IMR-90 (cell line): Measurements from ENCODE around the gene TMEM82. TPM values are rescaled to one million over a fixed set of nuclear protein-coding genes. Genes with fewer than 3 reads are reported as not detected.

ENCODE experiments used
- ATAC-seq: fragments of 200-7000 bp; cut with Tn5 transposase; 2 replicates; pipeline ENCODE4 v1.9.1; 2020; ENCODE audit warnings: low read depth, mild to moderate bottlenecking, moderate library complexity
- BruUV-seq: library from RNA; stranded (reverse); fragments of 400-500 nt; replicated peaks from 2 replicates; lab custom pipeline; 2021; lab: Mats Ljungman, UMichigan
- CTCF ChIA-PET: fragments of 300-600 bp; formaldehyde crosslinking; extraction: SDS; loops from one replicate; lab custom pipeline; 2021; ENCODE audit warnings: antibody characterized with exemption; lab: Yijun Ruan, JAX
- POLR2A ChIA-PET: fragments of 300-600 bp; sonication (Branson Sonifier 250); formaldehyde crosslinking; loops from one replicate; lab custom pipeline; 2022; ENCODE audit warnings: antibody characterized with exemption; ENCODE audit not compliant: unreplicated experiment; lab: Charles Lee
- DNase-seq: peaks from one replicate; pipeline ENCODE4 v3.0.0; 2013
- H2AFZ ChIP-seq: replicated peaks from 2 replicates; pipeline ENCODE3; 2013; ENCODE audit warnings: low read length, mild to moderate bottlenecking; ENCODE audit not compliant: poor library complexity
- H2AK5ac ChIP-seq: 2 replicates; pipeline ENCODE4 v1.6.1; 2013; ENCODE audit warnings: low read depth, low read length, inconsistent platforms
- H2AK9ac ChIP-seq: replicated peaks from 2 replicates; pipeline ENCODE3; 2013; ENCODE audit warnings: mild to moderate bottlenecking, low read depth, low read length, moderate library complexity; ENCODE audit not compliant: poor library complexity
- H2BK120ac ChIP-seq: 2 replicates; pipeline ENCODE4 v1.6.1; 2013; ENCODE audit warnings: low read depth, low read length, inconsistent platforms
- H2BK15ac ChIP-seq: 3 replicates; pipeline ENCODE4 v1.6.1; 2013; ENCODE audit warnings: low read depth, low read length, inconsistent platforms
- H2BK20ac ChIP-seq: 2 replicates; pipeline ENCODE4 v1.6.1; 2013; ENCODE audit warnings: low read depth, mild to moderate bottlenecking, inconsistent platforms, low read length, moderate library complexity
- H2BK5ac ChIP-seq: 2 replicates; pipeline ENCODE4 v1.6.1; 2013; ENCODE audit warnings: mild to moderate bottlenecking, low read depth, low read length, inconsistent platforms; ENCODE audit not compliant: poor library complexity, severe bottlenecking
- H3K14ac ChIP-seq: replicated peaks from 2 replicates; pipeline ENCODE4 v1.6.1; 2013; ENCODE audit warnings: low read depth, low read length, inconsistent platforms
- H3K18ac ChIP-seq: 2 replicates; pipeline ENCODE4 v1.6.1; 2013; ENCODE audit warnings: low read depth, low read length, control low read depth
- H3K23ac ChIP-seq: 2 replicates; pipeline ENCODE4 v1.6.1; 2013; ENCODE audit warnings: low read depth, low read length, inconsistent platforms
- H3K27ac ChIP-seq: 2 replicates; pipeline ENCODE4 v1.5.1; 2013; ENCODE audit warnings: mild to moderate bottlenecking, control low read depth, low read length; ENCODE audit not compliant: insufficient read depth
- H3K27me3 ChIP-seq: 2 replicates; pipeline ENCODE4 v1.6.1; 2013; ENCODE audit warnings: low read length; ENCODE audit not compliant: control insufficient read depth, insufficient read depth
- H3K36me3 ChIP-seq: 2 replicates; pipeline ENCODE4 v1.6.1; 2013; ENCODE audit warnings: low read length, mixed read lengths; ENCODE audit not compliant: control insufficient read depth, insufficient read depth
- H3K4ac ChIP-seq: 2 replicates; pipeline ENCODE4 v1.6.1; 2013; ENCODE audit warnings: low read depth, low read length, inconsistent platforms
- H3K4me1 ChIP-seq: 2 replicates; pipeline ENCODE4 v1.6.1; 2013; ENCODE audit warnings: low read length, mixed read lengths; ENCODE audit not compliant: control insufficient read depth, insufficient read depth
- H3K4me2 ChIP-seq: 2 replicates; pipeline ENCODE4 v1.6.1; 2013; ENCODE audit warnings: low read depth, mild to moderate bottlenecking, control low read depth, low read length, moderate library complexity
- H3K4me3 ChIP-seq: 2 replicates; pipeline ENCODE4 v1.5.1; 2013; ENCODE audit warnings: low read depth, mild to moderate bottlenecking, control low read depth, low read length, moderate library complexity; ENCODE audit not compliant: insufficient read depth
- H3K56ac ChIP-seq: 2 replicates; pipeline ENCODE4 v1.6.1; 2013; ENCODE audit warnings: low read length, inconsistent platforms; ENCODE audit not compliant: insufficient read depth; ENCODE audit errors: extremely low read depth
- H3K79me1 ChIP-seq, 2 experiments: 2 replicates each; pipeline ENCODE4 v1.6.1; 2013; ENCODE audit warnings: low read length in 2 of 2, inconsistent platforms in 1 of 2, low read depth in 1 of 2
- H3K9ac ChIP-seq: 2 replicates; pipeline ENCODE4 v1.6.1; 2013; ENCODE audit warnings: low read depth, low read length, control low read depth
- H3K9me1 ChIP-seq: 2 replicates; pipeline ENCODE4 v1.6.1; 2013; ENCODE audit warnings: low read length, inconsistent platforms; ENCODE audit not compliant: insufficient read depth
- H3K9me3 ChIP-seq: 2 replicates; pipeline ENCODE4 v1.6.1; 2013; ENCODE audit warnings: low read length; ENCODE audit not compliant: control insufficient read depth, insufficient read depth
- H4K20me1 ChIP-seq: 2 replicates; pipeline ENCODE4 v1.6.1; 2013; ENCODE audit warnings: low read length, inconsistent platforms; ENCODE audit not compliant: insufficient read depth
- H4K5ac ChIP-seq: 2 replicates; pipeline ENCODE4 v1.6.1; 2013; ENCODE audit warnings: mild to moderate bottlenecking, low read depth, low read length, control low read depth
- H4K8ac ChIP-seq, 2 experiments: 2 replicates each; pipeline ENCODE4 v1.6.1; 2013; ENCODE audit warnings: low read depth in 2 of 2, low read length in 2 of 2, control low read depth in 1 of 2, inconsistent platforms in 1 of 2
- H4K91ac ChIP-seq: 2 replicates; pipeline ENCODE4 v1.6.1; 2013; ENCODE audit warnings: low read depth, low read length, inconsistent platforms; ENCODE audit not compliant: insufficient read depth
- CEBPB ChIP-seq: IDR thresholded peaks from 2 replicates; pipeline ENCODE4 v1.6.1; 2012; ENCODE audit warnings: low read depth, low read length, improper control_type of control experiment
- NFE2L2 ChIP-seq: fragments of 150-350 bp; IDR thresholded peaks from 2 replicates; pipeline ENCODE4 v1.6.1; 2016; ENCODE audit warnings: low read depth, mild to moderate bottlenecking, low read length
- RCOR1 ChIP-seq: IDR thresholded peaks from 2 replicates; pipeline ENCODE4 v1.6.1; 2012; ENCODE audit warnings: mild to moderate bottlenecking, low read length, improper control_type of control experiment; ENCODE audit not compliant: insufficient replicate concordance
- SMC3 ChIP-seq: fragments of 150-350 bp; IDR thresholded peaks from 2 replicates; pipeline ENCODE4 v1.6.1; 2016; ENCODE audit warnings: low read depth, mild to moderate bottlenecking, antibody characterized with exemption, low read length, moderate library complexity
- WGBS, 2 experiments: methylation state at CpG; one replicate each; pipeline versions ENCODE4 v1.1.5 to v1.1.7; 2013; ENCODE audit warnings: missing lambda C conversion rate in 2 of 2; ENCODE audit not compliant: insufficient read length in 1 of 2; ENCODE audit errors: extremely low coverage in 2 of 2; 5-methylcytosine and 5-hydroxymethylcytosine counted together
- dilution Hi-C: fragments of 300-500 bp; cut with HindIII; formaldehyde crosslinking; loops from one replicate; pipeline ENCODE4 v1.14.3; 2018; ENCODE audit warnings: low sequenced_read_pairs; ENCODE audit not compliant: unreplicated experiment
- in situ Hi-C: fragments of 300-500 bp; cut with MboI; formaldehyde crosslinking; loops from 3 replicates; pipeline ENCODE4 v1.14.3; 2019; ENCODE audit warnings: low sequenced_read_pairs, inconsistent platforms, mixed read lengths
- intact Hi-C: fragments of 100-400 bp; cut with micrococcal nuclease; formaldehyde crosslinking; loops from 2 replicates; pipeline ENCODE4 v1.10.0; 2022
- polyA plus RNA-seq, 3 experiments: library from polyadenylated mRNA; depleted of rRNA; stranded (reverse); fragments of >200 nt; gene quantifications; 2 replicates each; pipeline ENCODE4 v1.2.3, GENCODE V29; 2012; ENCODE audit warnings: low replicate concordance in 1 of 3
- total RNA-seq: library from RNA; depleted of rRNA; stranded (reverse); fragments of >200 nt; gene quantifications from 2 replicates; pipeline ENCODE4 v1.2.3, GENCODE V29; 2012
- TF ChIP-seq, protein P1 (sequence below): conservative IDR thresholded peaks from 2 replicates; pipeline ENCODE4 v1.5.1; 2012; ENCODE audit warnings: mild to moderate bottlenecking, low read depth, low read length, improper control_type of control experiment

TMEM82 gene
- total and polyA plus RNA-seq, 2 of the 4 experiments (the other 2 are of a cell fraction): not detected

DNA sequence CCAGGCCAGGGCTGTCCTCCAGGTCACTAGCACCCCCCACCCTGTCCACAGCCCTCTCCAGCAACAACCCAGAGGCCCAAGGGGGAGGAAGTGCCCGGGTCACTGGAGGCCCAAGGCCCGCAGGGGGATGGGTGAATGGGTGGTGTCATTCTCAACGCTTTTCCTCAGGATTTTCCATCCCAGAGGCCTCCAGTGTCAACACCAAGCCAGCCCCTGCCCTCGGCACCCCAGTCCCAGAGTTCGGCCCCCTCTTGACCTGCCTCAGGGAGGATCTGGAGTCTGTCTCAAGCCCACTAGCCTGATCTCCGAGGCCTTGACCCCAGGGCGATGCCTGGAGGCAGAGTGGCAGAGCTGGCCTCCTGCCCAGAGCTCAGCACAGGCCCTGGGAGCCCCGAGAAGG lies 5.1 kb downstream of the TMEM82 start:
- ChIA-PET POLR2A (no interaction called here), CTCF (no interaction called here)
- Histone ChIP-seq H4K91ac (no peak overlapping the region), H3K4ac (no peak overlapping the region), H3K9me3 (no peaks in the 10 kb centered on the region), H3K14ac (no peak overlapping the region), H3K56ac (no peak overlapping the region), H3K36me3 (no peaks in the 10 kb centered on the region), H3K9me1 (peaks cover 5% of the 10 kb centered on the region), H4K20me1 (no peaks in the 10 kb centered on the region), H2BK120ac (no peak overlapping the region), H2AFZ (peak overlapping the region; percentile 39), H3K4me2 (no peak overlapping the region), H2BK20ac (no peak overlapping the region), H3K4me1 (peaks cover 8% of the 10 kb centered on the region), H2BK15ac (no peak overlapping the region), H3K4me3 (no peak overlapping the region), H3K79me1 (no peaks in the 10 kb centered on the region), H3K18ac (no peak overlapping the region), H3K27me3 (no peaks in the 10 kb centered on the region), H3K27ac (no peak overlapping the region), H2AK5ac (no peak overlapping the region), H4K5ac (no peak overlapping the region), H2BK5ac (no peak overlapping the region), H2AK9ac (no peak overlapping the region), H3K9ac (no peak overlapping the region), H4K8ac (no peak overlapping the region), H3K23ac (no peak overlapping the region)
- no TSS peak for BruUV-seq
- no peak for ATAC-seq
- in situ Hi-C loops (no loop called here), intact Hi-C loops (no loop called here), dilution Hi-C loops (no loop called here)
- no peak for DNase-seq
- WGBS, 2 experiments: 55% methylated on average over 5 of the region's 8 CpGs; no CpG with 5 or more reads in 1 of the 2 experiments
- TF ChIP-seq CEBPB (no peak), SMC3 (no peak), RCOR1 (no peak), NFE2L2 (no peak)
- TF ChIP-seq, protein P1, sequence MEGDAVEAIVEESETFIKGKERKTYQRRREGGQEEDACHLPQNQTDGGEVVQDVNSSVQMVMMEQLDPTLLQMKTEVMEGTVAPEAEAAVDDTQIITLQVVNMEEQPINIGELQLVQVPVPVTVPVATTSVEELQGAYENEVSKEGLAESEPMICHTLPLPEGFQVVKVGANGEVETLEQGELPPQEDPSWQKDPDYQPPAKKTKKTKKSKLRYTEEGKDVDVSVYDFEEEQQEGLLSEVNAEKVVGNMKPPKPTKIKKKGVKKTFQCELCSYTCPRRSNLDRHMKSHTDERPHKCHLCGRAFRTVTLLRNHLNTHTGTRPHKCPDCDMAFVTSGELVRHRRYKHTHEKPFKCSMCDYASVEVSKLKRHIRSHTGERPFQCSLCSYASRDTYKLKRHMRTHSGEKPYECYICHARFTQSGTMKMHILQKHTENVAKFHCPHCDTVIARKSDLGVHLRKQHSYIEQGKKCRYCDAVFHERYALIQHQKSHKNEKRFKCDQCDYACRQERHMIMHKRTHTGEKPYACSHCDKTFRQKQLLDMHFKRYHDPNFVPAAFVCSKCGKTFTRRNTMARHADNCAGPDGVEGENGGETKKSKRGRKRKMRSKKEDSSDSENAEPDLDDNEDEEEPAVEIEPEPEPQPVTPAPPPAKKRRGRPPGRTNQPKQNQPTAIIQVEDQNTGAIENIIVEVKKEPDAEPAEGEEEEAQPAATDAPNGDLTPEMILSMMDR: no peak
